ENCODE data around the gene LIPC. TPM values are rescaled to one million over a fixed set of nuclear protein-coding genes. Genes with fewer than 3 reads are reported as not detected.

LIPC gene
- total RNA-seq, 1 donor, result 0.73 TPM

- Histone ChIP-seq H3K27me3 (ENCODE audit: insufficient read depth, low read length) (no peaks in the 10 kb centered on the region), H3K4me3 (ENCODE audit: low read length) (no peak overlapping the region), H3K4me1 (ENCODE audit: insufficient read depth, low read length) (peaks cover 16% of the 10 kb centered on the region), H3K9me3 (ENCODE audit: low read depth, low read length) (no peaks in the 10 kb centered on the region)
Observed at GRCh38 chr15:58510715-58511598, 79.2 kb downstream of the LIPC start.

- Histone ChIP-seq H3K9me3 (ENCODE audit: low read depth, low read length) (no peaks in the 10 kb centered on the region), H3K4me3 (ENCODE audit: low read length) (no peak overlapping the region), H3K27me3 (ENCODE audit: insufficient read depth, low read length) (no peaks in the 10 kb centered on the region), H3K4me1 (ENCODE audit: insufficient read depth, low read length) (peaks cover 11% of the 10 kb centered on the region)
Observed at GRCh38 chr15:58511599-58511987, 79.8 kb downstream of the LIPC start.

GRCh38 chr15:58512522-58512921 is 80.7 kb downstream of the LIPC start:
- H3K27me3 ChIP-seq (ENCODE audit: insufficient read depth, low read length), result no peaks in the 10 kb centered on the region
- no peak overlapping the region for H3K4me3 ChIP-seq (ENCODE audit: low read length)
- H3K4me1 ChIP-seq (ENCODE audit: insufficient read depth, low read length), result peaks cover 18% of the 10 kb centered on the region
- H3K9me3 ChIP-seq (ENCODE audit: low read depth, low read length), result no peaks in the 10 kb centered on the region

- Histone ChIP-seq H3K27me3 (ENCODE audit: insufficient read depth, low read length) (no peaks in the 10 kb centered on the region), H3K4me1 (ENCODE audit: insufficient read depth, low read length) (peaks cover 23% of the 10 kb centered on the region), H3K4me3 (ENCODE audit: low read length) (no peak overlapping the region), H3K9me3 (ENCODE audit: low read depth, low read length) (no peaks in the 10 kb centered on the region)
Observed at GRCh38 chr15:58513008-58513407, 81.2 kb downstream of the LIPC start.

GRCh38 chr15:58513726-58514336 is 82.0 kb downstream of the LIPC start:
- H3K27me3 ChIP-seq (ENCODE audit: insufficient read depth, low read length), result no peaks in the 10 kb centered on the region
- H3K4me3 ChIP-seq (ENCODE audit: low read length), result no peak overlapping the region
- H3K4me1 ChIP-seq (ENCODE audit: insufficient read depth, low read length), result peaks cover 31% of the 10 kb centered on the region
- H3K9me3 ChIP-seq (ENCODE audit: low read depth, low read length), result no peaks in the 10 kb centered on the region

- Histone ChIP-seq H3K4me3 (ENCODE audit: low read length) (no peak overlapping the region), H3K9me3 (ENCODE audit: low read depth, low read length) (no peaks in the 10 kb centered on the region), H3K27me3 (ENCODE audit: insufficient read depth, low read length) (no peaks in the 10 kb centered on the region), H3K4me1 (ENCODE audit: insufficient read depth, low read length) (peaks cover 51% of the 10 kb centered on the region)
Observed at GRCh38 chr15:58515807-58516206, 84.0 kb downstream of the LIPC start.

- H3K4me1 ChIP-seq (ENCODE audit: insufficient read depth, low read length), result peaks cover 66% of the 10 kb centered on the region
- H3K9me3 ChIP-seq (ENCODE audit: low read depth, low read length), result no peaks in the 10 kb centered on the region
- H3K27me3 ChIP-seq (ENCODE audit: insufficient read depth, low read length), result no peaks in the 10 kb centered on the region
- H3K4me3 ChIP-seq (ENCODE audit: low read length), result no peak overlapping the region
Observed at GRCh38 chr15:58517252-58517681, 85.5 kb downstream of the LIPC start.

- Histone ChIP-seq H3K4me1 (ENCODE audit: insufficient read depth, low read length) (peaks cover 72% of the 10 kb centered on the region), H3K9me3 (ENCODE audit: low read depth, low read length) (no peaks in the 10 kb centered on the region), H3K27me3 (ENCODE audit: insufficient read depth, low read length) (no peaks in the 10 kb centered on the region), H3K4me3 (ENCODE audit: low read length) (no peak overlapping the region)
Observed at GRCh38 chr15:58517682-58518525, 86.1 kb downstream of the LIPC start.

- Histone ChIP-seq H3K27me3 (ENCODE audit: insufficient read depth, low read length) (no peaks in the 10 kb centered on the region), H3K4me1 (ENCODE audit: insufficient read depth, low read length) (peaks cover 79% of the 10 kb centered on the region), H3K4me3 (ENCODE audit: low read length) (no peak overlapping the region), H3K9me3 (ENCODE audit: low read depth, low read length) (no peaks in the 10 kb centered on the region)
Observed at GRCh38 chr15:58518626-58519025, 86.8 kb downstream of the LIPC start.

- no peaks in the 10 kb centered on the region for H3K9me3 ChIP-seq (ENCODE audit: low read depth, low read length)
- no peak overlapping the region for H3K4me3 ChIP-seq (ENCODE audit: low read length)
- no peaks in the 10 kb centered on the region for H3K27me3 ChIP-seq (ENCODE audit: insufficient read depth, low read length)
- H3K4me1 ChIP-seq (ENCODE audit: insufficient read depth, low read length), result peaks cover 88% of the 10 kb centered on the region
Observed at GRCh38 chr15:58519516-58519915, 87.7 kb downstream of the LIPC start.

GRCh38 chr15:58520464-58520863 is 88.7 kb downstream of the LIPC start:
- Histone ChIP-seq H3K4me1 (ENCODE audit: insufficient read depth, low read length) (peaks cover 94% of the 10 kb centered on the region), H3K4me3 (ENCODE audit: low read length) (no peak overlapping the region), H3K27me3 (ENCODE audit: insufficient read depth, low read length) (no peaks in the 10 kb centered on the region), H3K9me3 (ENCODE audit: low read depth, low read length) (no peaks in the 10 kb centered on the region)

- H3K4me3 ChIP-seq (ENCODE audit: low read length), result no peak overlapping the region
- H3K27me3 ChIP-seq (ENCODE audit: insufficient read depth, low read length), result no peaks in the 10 kb centered on the region
- peaks cover 94% of the 10 kb centered on the region for H3K4me1 ChIP-seq (ENCODE audit: insufficient read depth, low read length)
- no peaks in the 10 kb centered on the region for H3K9me3 ChIP-seq (ENCODE audit: low read depth, low read length)
Observed at GRCh38 chr15:58520936-58521292, 89.1 kb downstream of the LIPC start.

- Histone ChIP-seq H3K4me1 (ENCODE audit: insufficient read depth, low read length) (peaks cover 98% of the 10 kb centered on the region), H3K9me3 (ENCODE audit: low read depth, low read length) (no peaks in the 10 kb centered on the region), H3K27me3 (ENCODE audit: insufficient read depth, low read length) (no peaks in the 10 kb centered on the region), H3K4me3 (ENCODE audit: low read length) (no peak overlapping the region)
Observed at GRCh38 chr15:58521293-58521991, 89.7 kb downstream of the LIPC start.

GRCh38 chr15:58522391-58522790 is 90.6 kb downstream of the LIPC start:
- H3K27me3 ChIP-seq (ENCODE audit: insufficient read depth, low read length), result no peaks in the 10 kb centered on the region
- H3K9me3 ChIP-seq (ENCODE audit: low read depth, low read length), result no peaks in the 10 kb centered on the region
- peaks cover 100% of the 10 kb centered on the region for H3K4me1 ChIP-seq (ENCODE audit: insufficient read depth, low read length)
- H3K4me3 ChIP-seq (ENCODE audit: low read length), result no peak overlapping the region
